ENCODE measurements around the gene KCNJ3.

GRCh38 chr2:154827286-154827685, 128.8 kb downstream of the KCNJ3 start:
- TF ChIP-seq EZH2 (IDR thresholded peaks at IDR 0.05; ENCODE audit: borderline replicate concordance, low read depth, low read length, severe bottlenecking) = no peak
- no peak for TF ChIP-seq CTCF (IDR thresholded peaks at IDR 0.05; ENCODE audit: borderline replicate concordance, extremely low read depth, low read length, poor library complexity, severe bottlenecking)
